Neural crest cell (in vitro differentiated cells): ENCODE data around the gene MYLIP. TPM values are rescaled to one million over a fixed set of nuclear protein-coding genes. Genes with fewer than 3 reads are reported as not detected.

Experiments
- DNase-seq: peaks from one replicate; pipeline ENCODE4 v3.0.0; 2021; ENCODE audit warnings: low read depth, mixed read lengths, low spot score
- H3K27ac Mint-ChIP-seq: one replicate; pipeline ENCODE4 v1.8.0; 2021; ENCODE audit warnings: mild to moderate bottlenecking, mixed read lengths; ENCODE audit not compliant: unreplicated experiment
- H3K27me3 Mint-ChIP-seq: 2 replicates; pipeline ENCODE4 v1.8.0; 2021; ENCODE audit warnings: low read depth, mild to moderate bottlenecking, mixed read lengths
- H3K36me3 Mint-ChIP-seq: 2 replicates; pipeline ENCODE4 v1.8.0; 2021; ENCODE audit warnings: low read depth, mild to moderate bottlenecking, mixed read lengths
- H3K4me1 Mint-ChIP-seq: 2 replicates; pipeline ENCODE4 v1.8.0; 2021; ENCODE audit warnings: mixed read lengths
- H3K4me3 Mint-ChIP-seq: one replicate; pipeline ENCODE4 v1.8.0; 2021; ENCODE audit warnings: mild to moderate bottlenecking, mixed read lengths
- H3K9me3 Mint-ChIP-seq: 2 replicates; pipeline ENCODE4 v1.8.0; 2021; ENCODE audit warnings: mixed read lengths
- total RNA-seq: library from RNA; stranded (reverse); gene quantifications from 2 replicates; pipeline ENCODE4 v1.2.1, GENCODE V29; 2021
- TF ChIP-seq, protein P1 (sequence below): fragments of 200-600 bp; sonication (generic); conservative IDR thresholded peaks from 2 replicates; pipeline ENCODE4 v1.5.0; 2021; ENCODE audit warnings: antibody characterized with exemption, mild to moderate bottlenecking

The MYLIP gene
- total RNA-seq, 1 donor from 2014 or later, result 4.5 TPM

DNA sequence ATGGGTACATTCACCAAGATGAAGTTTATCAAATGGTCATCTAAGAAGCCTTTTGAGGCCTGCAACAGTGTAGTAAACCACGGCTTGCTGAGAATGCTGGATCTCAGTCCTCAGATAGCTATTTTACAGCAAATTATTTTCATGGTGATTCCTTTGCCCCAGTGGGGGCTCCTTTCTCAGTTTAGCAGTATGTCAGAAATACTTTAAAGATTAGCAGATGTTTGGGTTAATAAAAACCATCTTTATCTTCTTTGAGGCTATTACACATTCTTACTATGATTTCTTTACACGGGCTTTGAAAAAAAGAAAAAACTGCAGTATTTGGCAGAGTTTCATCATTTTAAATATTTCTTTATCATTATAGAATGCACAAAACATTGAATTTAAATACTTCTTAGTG, 10.7 kb downstream of the MYLIP start:
- TF ChIP-seq, protein P1, sequence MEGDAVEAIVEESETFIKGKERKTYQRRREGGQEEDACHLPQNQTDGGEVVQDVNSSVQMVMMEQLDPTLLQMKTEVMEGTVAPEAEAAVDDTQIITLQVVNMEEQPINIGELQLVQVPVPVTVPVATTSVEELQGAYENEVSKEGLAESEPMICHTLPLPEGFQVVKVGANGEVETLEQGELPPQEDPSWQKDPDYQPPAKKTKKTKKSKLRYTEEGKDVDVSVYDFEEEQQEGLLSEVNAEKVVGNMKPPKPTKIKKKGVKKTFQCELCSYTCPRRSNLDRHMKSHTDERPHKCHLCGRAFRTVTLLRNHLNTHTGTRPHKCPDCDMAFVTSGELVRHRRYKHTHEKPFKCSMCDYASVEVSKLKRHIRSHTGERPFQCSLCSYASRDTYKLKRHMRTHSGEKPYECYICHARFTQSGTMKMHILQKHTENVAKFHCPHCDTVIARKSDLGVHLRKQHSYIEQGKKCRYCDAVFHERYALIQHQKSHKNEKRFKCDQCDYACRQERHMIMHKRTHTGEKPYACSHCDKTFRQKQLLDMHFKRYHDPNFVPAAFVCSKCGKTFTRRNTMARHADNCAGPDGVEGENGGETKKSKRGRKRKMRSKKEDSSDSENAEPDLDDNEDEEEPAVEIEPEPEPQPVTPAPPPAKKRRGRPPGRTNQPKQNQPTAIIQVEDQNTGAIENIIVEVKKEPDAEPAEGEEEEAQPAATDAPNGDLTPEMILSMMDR, result no peak
- Mint-ChIP-seq H3K4me3 (no peak overlapping the region), H3K27ac (no peak overlapping the region), H3K36me3 (peaks cover 6% of the 10 kb centered on the region), H3K9me3 (no peaks in the 10 kb centered on the region), H3K27me3 (no peaks in the 10 kb centered on the region), H3K4me1 (no peaks in the 10 kb centered on the region)
- no peak for DNase-seq

DNA sequence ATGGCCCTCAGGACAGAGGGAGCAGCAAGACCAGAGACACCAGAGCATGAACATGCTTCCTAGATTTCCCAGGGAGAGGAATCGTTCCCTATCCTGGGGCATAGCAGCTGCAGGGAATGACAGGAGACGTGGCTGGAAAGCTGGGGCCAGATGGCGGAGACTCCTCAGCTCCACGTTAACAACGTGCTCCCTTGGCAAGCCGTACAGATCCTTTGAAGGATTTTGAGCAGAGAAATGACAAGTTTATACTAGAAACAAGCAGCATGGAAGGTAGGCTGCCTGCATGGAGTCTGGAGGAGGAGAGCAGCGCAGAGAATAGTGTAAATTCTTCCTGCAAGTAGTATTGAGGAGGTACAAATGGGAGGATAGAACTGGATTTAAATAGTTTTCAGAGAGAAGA, 11.7 kb downstream of the MYLIP start:
- Mint-ChIP-seq H3K4me1 (no peaks in the 10 kb centered on the region), H3K36me3 (peaks cover 6% of the 10 kb centered on the region), H3K27me3 (no peaks in the 10 kb centered on the region), H3K4me3 (no peak overlapping the region), H3K27ac (peak overlapping the region; percentile 7), H3K9me3 (no peaks in the 10 kb centered on the region)
- DNase-seq, result no peak
- TF ChIP-seq, protein P1, result no peak

DNA sequence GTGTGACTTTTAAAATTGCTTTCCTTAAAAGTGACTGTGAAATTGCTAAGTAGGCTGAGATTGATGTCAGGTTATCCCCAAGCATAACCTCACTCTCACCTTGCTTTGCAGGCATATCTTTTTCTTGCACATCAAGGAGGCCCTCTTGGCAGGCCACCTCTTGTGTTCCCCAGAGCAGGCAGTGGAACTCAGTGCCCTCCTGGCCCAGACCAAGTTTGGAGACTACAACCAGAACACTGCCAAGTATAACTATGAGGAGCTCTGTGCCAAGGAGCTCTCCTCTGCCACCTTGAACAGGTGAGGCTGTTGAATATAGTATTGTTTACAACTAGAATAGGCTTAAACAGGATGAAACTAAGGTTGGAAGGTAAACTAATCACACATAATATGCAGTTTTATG, 12.6 kb downstream of the MYLIP start:
- TF ChIP-seq, protein P1, result no peak
- Mint-ChIP-seq H3K27ac (no peak overlapping the region), H3K9me3 (no peaks in the 10 kb centered on the region), H3K4me3 (no peak overlapping the region), H3K4me1 (no peaks in the 10 kb centered on the region), H3K27me3 (no peaks in the 10 kb centered on the region), H3K36me3 (peaks cover 12% of the 10 kb centered on the region)
- DNase-seq, result no peak

DNA sequence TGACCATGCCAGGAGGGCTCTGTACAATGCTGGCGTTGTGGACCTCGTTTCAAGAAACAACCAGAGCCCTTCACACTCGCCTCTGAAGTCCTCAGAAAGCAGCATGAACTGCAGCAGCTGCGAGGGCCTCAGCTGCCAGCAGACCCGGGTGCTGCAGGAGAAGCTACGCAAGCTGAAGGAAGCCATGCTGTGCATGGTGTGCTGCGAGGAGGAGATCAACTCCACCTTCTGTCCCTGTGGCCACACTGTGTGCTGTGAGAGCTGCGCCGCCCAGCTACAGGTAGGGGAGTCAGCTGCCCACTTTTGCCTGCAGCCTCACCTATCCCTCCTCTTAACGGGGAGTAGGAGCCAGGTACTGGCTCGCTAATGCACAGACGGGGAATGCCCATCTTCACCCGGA, 16.2 kb downstream of the MYLIP start:
- H3K4me1 Mint-ChIP-seq, result peaks cover 5% of the 10 kb centered on the region

DNA sequence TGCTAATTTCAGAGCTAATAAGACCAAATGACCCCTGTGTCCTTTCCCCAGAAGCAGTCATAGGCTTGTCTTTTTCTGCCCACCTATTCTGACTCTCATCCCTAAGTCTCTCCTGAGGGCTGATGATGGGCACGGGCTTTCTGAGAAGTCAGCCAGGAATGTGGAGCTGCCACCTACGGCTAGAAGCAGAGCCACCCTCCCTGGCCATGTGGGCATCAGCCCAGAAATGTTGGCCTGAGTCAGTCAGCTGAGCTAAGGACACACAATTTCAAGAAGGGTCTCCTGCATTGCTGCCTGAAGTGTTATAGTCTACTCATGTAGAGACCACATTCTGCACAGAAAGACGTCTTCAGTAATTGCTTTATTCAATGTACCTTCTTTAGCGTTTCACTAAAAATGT, 17.1 kb downstream of the MYLIP start:
- peaks cover 24% of the 10 kb centered on the region for H3K36me3 Mint-ChIP-seq
- H3K4me3 Mint-ChIP-seq, result no peak overlapping the region
- no peak overlapping the region for H3K27ac Mint-ChIP-seq
- peaks cover 5% of the 10 kb centered on the region for H3K4me1 Mint-ChIP-seq
- no peaks in the 10 kb centered on the region for H3K27me3 Mint-ChIP-seq
- no peak for DNase-seq
- H3K9me3 Mint-ChIP-seq, result no peaks in the 10 kb centered on the region
- TF ChIP-seq, protein P1, result no peak

More for the DNA sequence above, 16.2 kb downstream of the MYLIP start:
- peaks cover 21% of the 10 kb centered on the region for H3K36me3 Mint-ChIP-seq
- no peaks in the 10 kb centered on the region for H3K9me3 Mint-ChIP-seq
- no peak for DNase-seq
- H3K4me3 Mint-ChIP-seq, result no peak overlapping the region
- H3K27ac Mint-ChIP-seq, result no peak overlapping the region
- H3K27me3 Mint-ChIP-seq, result no peaks in the 10 kb centered on the region
- TF ChIP-seq, protein P1, result no peak

DNA sequence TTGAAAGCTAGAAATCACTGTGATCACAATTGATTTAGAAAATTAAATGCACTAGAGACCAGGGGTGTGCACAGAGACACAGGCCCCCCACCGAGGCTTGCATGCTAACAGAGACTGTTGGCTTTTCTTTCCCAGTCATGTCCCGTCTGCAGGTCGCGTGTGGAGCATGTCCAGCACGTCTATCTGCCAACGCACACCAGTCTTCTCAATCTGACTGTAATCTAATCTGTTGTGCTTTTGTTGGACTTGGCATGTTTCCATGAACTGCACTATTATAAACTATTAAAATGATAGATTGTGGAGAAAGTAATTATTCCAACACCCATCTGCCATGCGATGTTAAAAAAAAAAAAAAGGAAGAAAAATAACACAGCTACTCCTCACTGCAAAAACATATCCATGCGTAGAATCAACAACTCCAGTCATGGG, 17.7 kb downstream of the MYLIP start:
- peaks cover 24% of the 10 kb centered on the region for H3K36me3 Mint-ChIP-seq

More for the DNA sequence above, 17.7 kb downstream of the MYLIP start:
- Mint-ChIP-seq H3K4me3 (no peak overlapping the region), H3K4me1 (peaks cover 5% of the 10 kb centered on the region), H3K9me3 (no peaks in the 10 kb centered on the region), H3K27ac (no peak overlapping the region), H3K27me3 (no peaks in the 10 kb centered on the region)
- DNase-seq, result no peak
- TF ChIP-seq, protein P1, result no peak
